OCI-M2 (cell line): ENCODE measurements around the gene STRIP1.
"Not testable (repeated sequence)": the region's sequence is repeated elsewhere in the genome, so short reads cannot be mapped to it uniquely, and the experiment has no call there.

ENCODE experiments used
- DNase-seq: peaks from one replicate; lab custom pipeline; 2025; ENCODE audit not compliant: unreplicated experiment; lab: John Stamatoyannopoulos, UW

STRIP1 gene

DNA sequence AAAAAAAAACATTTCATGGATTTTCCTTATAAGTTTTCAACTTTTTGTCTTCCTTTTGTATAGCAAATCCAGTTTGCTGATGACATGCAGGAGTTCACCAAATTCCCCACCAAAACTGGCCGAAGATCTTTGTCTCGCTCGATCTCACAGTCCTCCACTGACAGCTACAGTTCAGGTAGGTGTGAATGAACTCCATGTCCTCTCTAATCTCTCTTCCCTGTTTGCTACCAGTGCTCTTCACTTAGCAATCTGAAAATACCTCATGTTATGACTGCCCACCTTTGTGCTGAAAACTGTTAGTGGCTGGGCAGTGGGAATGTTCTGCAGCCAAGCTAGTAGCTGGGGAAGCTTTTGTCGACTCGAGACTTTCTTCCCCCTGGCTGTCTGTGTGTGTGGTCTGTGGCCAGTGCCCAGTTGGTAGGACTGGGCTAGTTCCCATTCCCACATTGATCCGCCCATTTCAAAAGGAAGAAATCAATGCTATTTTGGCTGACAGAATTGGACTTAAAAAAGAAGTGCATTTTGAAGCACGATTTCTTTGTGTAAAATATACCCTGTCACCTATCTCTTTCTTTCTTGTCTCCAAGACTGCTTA is 25.4 kb upstream of the STRIP1 start:
- DNase-seq: no peak

DNA sequence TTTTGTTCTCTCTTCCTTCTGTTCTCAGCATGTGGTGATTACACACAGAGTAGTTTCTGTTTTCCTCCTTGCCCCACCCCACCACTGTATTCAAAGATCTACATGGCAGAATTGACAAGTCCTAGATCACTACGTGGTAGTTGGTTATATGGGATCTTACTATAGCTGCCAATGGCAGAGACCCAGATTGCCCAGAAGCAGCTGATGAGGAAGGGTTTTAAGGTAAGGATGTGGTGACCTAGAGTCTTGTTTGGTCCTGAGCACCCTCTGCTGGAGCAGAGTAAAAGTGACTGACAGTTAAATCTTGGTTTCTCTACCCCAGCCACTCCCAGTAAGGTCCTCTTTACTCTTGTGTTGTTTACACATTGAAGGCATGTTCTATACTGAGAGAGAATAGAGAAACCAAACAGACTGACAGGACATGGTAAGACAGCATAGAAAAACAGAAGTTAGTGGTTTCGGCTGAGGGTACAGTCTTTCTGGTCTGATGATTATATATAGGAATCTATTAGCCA is 22.8 kb upstream of the STRIP1 start:
- no peak for DNase-seq

DNA sequence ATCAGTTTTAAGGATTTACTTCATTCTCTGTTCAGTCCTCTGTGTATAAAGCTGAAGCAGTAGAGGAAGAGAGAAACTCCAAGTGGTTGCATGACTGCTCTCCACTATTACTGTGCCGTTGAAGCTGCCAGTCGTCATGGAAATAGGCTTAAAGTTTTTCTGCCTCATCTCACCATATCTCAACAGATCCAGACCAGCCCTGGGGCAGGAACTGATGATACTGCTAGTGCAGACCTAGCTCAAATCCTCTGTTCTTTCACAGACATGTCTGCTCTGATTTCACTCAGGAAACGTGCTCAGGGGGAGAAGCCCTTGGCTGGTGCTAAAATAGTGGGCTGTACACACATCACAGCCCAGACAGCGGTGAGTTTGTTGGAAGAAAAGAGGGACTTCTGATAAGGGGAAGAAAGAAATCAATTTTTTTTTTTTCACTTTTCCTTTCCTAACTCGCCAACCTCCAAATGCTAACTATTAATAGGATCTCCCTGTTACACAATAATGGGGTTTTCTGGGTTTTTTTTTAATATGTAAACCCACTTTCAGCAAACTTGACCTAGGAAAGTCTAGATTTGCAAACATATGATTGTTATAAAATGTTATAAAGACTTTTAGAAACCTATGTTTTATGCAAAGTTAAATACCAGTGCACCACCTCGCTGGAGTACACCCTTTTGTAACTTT is 22.2 kb upstream of the STRIP1 start:
- DNase-seq: no peak

DNA sequence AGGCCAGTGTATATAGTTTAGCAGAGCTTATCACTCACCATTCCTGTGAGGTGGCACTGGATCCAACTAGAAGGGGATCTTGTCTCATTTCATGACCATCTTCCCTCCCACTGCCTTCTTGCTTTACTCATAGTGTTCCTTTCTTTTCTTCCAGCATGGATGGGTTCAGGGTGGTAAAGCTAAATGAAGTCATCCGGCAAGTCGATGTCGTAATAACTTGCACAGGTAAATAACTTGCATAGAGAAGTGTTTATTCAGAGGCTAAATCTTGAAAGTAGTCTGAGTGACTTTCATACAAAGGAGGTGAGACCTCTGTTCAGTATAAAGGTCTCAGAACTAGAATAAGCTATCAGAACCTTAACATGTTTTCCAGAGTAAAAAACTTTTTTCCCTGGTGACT is 16.6 kb upstream of the STRIP1 start:
- DNase-seq: no peak

DNA sequence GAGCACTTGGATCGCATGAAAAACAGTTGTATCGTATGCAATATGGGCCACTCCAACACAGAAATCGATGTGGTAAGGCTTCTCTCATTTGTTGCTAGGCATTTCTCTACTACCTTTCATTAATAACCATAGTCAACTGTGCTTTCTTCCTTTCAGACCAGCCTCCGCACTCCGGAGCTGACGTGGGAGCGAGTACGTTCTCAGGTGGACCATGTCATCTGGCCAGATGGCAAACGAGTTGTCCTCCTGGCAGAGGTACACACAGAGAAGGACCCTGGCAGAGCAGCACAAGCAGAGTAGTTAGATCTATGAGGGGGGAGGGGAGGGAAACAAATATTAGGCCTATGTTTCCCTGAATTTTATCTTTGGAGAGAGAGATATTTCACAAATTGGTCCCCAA is 16.0 kb upstream of the STRIP1 start:
- DNase-seq: no peak

DNA sequence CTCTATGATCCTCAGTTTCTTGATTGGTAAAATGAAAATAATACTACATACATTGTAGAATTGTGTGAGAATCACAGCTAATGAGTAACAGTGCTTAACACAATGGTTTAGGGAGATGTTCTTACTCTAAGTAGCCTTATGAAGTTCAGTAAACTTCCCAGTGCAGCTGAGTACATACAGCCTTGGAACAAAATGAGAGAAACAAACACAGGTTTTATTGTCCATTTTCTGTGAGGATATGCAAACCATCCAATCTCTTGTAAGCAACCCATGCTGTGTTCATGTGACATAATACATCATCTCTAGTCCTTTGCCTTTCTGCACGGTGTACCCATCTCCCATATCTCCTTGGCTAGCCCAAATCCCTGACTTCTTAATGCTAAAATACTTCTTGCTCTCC is 14.7 kb upstream of the STRIP1 start:
- DNase-seq: no peak

DNA sequence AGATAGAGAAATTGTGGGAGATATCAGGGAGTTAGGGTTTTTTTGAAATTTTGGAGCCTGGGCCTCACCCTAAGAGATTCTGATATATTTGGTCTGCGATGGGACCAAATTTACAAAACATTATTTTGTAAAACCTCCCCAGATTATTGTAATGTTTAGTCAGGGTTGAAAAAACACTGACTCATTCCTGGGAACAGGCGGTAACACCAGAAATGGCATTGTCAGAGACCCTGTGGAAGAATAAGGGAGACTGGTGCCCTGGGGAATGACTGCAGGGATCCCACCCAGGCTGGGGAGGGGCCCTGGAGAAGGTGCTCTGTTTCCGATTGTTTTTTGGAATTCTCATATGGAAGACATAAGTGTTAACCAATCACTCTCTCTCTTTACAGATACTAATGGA is 13.1 kb upstream of the STRIP1 start:
- DNase-seq: no peak

DNA sequence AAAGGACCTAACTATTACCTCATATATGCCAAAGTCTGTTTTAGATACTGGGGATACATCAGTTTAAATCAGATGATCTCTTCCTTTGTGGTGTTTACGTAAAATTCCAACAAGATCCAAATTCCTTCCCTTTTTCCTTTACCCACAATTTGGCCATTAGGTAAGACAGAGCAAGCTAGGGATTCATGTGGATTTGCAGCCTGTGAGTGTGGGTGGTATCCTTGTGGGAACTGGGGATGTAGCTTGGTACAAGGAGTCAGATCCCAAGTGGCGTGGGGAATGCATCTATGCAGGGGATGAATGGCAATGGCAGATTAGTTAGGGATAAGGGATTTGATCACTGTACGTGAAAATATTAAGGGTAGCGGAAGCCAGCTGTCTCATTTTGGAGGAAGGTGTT is 9.8 kb upstream of the STRIP1 start:
- no peak for DNase-seq

DNA sequence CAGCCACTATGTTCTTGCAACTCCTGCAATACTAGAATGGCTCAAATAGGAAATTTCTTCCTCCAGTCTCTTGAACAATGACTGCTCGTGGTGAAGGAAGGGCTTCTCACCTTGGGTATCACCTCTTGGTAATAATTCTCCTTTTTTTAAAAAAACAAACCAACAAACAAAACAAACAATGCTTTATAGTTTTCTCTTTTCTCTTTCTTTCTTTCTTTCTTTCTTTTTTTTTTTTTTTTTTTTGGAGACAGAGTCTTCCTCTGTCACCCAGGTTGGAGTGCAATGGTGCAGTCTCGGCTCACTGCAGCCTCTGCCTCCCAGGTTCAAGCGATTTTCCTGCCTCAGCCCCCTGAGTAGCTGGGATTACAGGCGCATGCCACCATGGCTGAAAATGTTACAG is 3.7 kb upstream of the STRIP1 start:
- DNase-seq: not testable (repeated sequence)

DNA sequence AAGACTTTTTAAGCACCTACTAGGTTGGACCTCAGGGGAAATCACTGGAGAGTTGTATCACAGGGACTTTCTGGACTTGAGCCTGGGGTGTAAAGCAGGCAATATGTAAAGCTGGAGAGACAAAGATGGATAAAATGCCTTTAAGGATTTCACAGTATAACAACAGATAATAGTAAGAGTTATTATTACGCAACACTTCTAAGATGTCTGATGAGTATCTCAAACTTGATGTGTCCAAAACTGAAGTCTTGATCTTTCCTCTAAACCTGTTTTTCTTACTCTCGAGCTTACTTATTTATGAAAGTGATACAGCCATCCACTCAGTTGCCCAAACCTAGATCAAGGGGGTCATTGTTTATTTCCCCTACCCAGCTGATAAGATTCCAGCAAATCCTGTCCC is 2.1 kb upstream of the STRIP1 start:
- DNase-seq: no peak

DNA sequence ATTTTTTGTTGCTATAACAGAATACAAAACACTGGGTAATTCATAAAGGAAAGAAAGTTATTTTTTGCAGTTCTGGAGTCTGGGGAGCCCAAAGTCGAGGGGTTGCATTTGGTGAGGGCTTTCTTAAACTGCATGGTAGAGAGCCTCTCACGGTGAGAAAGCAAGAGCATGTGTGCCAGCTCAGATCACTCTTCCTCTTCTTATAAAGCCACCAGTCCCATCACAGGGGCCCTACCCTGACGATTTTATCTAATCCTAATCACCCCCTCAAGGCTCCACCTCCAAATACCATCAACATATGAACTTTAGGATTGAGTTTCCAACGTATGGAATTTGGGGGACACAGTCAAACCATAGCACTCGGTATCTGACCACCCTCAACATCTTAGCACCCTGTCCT is 1.0 kb upstream of the STRIP1 start:
- peak; percentile 47 for DNase-seq

DNA sequence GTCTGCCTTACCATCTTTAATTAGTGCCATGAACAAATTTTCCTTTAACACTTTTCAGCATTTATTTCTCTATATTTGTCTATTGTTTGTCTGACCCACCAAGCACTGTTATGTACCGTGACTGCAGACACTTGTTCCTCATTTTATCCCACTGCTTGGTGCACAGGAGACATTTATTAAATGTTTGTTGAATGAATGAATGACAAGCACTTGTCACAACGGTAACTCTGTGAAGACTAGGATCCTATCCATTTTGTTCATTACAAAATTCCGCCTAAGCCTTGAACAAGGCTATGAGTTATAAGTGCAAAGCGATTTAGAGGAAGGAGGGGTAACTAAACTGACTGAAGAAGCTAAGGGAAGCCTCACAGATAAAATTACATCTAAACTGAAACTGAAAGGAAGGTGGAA is 379 bp upstream of the STRIP1 start:
- DNase-seq: no peak

DNA sequence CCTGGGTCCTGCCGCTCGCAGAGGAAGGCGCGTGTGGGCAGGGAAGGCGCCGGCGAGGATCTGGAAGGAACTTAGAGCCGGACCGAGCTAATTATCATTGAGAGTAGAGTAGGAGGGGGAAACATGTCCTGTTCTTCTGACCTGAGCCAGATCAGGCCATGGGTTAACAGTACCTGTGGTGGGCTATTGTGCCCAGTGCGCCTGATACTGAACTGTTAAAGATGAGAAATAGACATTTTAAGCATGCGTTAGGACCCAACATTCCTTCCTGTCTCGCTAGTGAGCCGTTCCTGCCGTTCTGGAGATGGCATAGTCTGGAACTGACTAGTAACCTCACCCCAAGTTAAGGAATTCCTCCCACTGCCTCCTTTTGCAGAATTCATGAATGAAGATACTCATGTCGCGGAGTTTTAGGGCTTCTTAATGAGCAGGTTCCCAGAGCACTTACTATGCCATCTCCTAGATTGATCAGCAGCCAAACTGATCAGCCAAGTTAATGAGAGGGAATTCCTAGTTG is 870 bp downstream of the STRIP1 start:
- DNase-seq: no peak

DNA sequence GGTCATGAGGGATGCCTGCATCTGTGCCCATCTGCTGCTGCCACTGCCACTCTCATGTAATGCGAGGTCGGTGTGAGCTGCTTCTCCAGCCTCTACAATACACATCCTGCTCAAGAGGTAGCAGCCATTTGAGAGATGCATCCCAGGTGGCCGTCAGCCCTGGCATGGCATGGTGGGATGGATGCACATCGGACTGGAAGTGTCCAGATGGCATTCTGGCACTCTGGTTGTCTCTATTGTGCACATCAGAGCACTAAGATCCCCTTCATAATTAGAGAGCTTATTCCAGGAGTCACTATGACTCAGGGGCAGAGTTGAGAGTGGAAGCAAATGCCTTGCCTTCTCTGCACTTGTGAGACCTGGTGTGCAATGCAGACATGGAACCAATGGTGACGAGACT is 3.8 kb downstream of the STRIP1 start:
- DNase-seq: no peak

DNA sequence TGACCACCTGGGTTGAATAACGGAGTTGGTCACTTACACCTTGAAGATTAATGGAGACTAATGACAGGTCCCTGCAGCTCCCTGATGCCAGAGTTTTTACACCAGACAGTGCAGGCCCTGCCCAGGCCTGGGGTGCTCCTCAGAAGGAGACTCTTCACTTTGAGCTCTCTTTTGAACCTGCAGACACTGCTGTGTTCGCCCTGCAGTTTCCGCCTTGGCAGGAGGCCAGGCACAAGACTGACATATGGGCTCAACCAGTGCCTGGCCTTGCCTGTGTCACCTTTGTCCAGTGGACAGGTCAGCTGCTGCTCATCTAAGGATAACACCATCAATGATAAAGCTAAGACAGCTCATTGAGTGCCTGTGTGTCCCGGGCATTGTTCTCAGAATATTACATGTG is 5.2 kb downstream of the STRIP1 start:
- DNase-seq: no peak

DNA sequence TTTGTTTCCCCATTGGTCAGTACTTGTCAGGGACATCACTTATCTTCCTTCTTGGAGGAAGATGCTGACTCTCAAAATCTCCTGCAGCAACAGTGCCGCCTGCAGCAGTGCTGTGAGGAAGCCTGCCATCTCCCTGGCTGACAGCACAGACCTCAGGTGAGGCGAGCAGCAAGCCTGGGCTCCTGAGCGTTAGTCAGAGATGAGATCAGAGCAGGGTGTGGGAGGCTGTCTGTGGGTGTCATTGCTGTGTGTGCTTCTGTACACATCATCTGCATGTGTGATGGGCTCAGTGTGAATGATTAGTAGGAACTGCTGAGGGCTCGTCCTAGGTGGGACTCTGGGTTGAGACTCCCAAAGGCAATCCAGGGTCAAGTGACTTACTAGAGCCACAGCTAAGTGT is 6.1 kb downstream of the STRIP1 start:
- no peak for DNase-seq

DNA sequence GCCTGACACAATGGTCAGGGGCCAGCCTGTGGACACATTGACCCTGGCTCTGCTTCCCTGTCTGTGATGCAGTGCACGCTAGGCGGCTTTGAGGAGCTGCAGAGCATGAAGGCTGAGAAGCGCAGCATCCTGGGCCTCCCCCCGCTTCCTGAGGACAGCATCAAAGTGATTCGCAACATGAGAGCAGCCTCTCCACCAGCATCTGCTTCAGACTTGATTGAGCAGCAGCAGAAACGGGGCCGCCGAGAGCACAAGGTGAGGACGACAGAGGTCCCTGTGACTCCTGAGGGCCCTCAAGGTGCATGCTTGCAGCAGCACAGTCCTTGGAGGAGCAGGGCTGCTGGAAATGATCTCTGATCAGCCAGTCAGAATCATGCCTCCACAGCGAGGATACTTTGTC is 8.6 kb downstream of the STRIP1 start:
- DNase-seq: no peak

DNA sequence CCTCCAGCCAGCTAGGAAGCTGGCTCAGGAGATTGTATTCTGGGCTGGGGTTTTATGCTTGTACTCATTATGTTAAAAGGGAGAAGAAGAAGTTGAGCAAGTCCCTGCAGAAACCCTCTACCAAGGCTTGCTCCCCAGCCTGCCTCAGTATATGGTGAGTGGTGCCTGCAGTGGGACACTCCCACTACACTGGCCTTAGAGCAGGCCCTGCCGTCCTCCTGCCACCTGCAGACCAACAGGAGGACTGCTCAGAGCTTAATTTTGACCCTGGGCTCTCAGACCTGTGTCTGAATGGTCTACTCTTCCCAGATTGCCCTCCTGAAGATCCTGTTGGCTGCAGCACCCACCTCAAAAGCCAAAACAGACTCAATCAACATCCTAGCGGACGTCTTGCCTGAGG is 13.0 kb downstream of the STRIP1 start:
- no peak for DNase-seq

DNA sequence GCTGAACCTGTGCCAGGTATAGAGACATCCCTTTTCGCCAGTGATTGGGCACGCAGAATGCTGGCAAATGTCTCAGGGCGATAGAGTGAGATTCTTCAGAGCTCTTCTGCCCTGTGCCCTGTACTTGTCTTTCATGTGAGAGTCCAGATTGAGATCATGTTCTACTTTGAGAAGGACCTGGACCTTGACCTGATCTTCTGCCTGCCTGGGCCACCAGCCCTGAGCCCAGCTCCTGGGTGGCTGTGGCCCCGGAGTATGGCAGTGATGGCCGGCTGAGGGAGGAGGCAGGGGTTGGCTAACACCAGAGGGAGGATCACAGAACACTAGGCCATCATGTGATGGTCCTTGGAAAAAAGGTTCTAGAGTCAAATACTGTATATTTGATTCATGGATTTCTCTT is 13.8 kb downstream of the STRIP1 start:
- DNase-seq: no peak

DNA sequence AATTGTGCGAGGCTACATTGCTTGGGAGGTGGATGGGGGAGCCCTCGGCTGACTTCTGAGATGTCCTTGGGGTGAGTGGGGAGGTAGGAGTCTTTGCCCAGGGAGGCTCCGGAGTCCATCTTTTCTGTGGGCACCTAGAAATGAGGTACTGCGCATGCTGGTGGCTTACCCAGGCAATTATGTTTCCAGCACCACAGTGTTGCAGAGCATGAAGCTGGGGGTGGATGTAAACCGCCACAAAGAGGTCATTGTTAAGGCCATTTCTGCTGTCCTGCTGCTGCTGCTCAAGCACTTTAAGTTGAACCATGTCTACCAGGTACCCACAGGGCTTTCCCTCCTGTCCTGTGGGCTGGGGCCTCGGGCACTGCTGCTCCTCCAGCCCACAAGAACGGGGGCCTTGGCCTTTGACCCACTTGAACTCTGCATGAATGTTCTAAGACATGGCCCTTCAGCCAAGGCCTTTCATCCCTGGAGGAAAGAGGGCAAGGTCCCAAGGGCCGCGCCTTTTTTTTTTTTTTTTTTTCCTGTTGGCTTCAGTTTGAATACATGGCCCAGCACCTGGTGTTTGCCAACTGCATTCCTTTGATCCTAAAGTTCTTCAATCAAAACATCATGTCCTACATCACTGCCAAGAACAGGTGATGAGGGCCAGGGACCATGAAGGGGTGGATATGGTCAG is 14.6 kb downstream of the STRIP1 start:
- DNase-seq: no peak

DNA sequence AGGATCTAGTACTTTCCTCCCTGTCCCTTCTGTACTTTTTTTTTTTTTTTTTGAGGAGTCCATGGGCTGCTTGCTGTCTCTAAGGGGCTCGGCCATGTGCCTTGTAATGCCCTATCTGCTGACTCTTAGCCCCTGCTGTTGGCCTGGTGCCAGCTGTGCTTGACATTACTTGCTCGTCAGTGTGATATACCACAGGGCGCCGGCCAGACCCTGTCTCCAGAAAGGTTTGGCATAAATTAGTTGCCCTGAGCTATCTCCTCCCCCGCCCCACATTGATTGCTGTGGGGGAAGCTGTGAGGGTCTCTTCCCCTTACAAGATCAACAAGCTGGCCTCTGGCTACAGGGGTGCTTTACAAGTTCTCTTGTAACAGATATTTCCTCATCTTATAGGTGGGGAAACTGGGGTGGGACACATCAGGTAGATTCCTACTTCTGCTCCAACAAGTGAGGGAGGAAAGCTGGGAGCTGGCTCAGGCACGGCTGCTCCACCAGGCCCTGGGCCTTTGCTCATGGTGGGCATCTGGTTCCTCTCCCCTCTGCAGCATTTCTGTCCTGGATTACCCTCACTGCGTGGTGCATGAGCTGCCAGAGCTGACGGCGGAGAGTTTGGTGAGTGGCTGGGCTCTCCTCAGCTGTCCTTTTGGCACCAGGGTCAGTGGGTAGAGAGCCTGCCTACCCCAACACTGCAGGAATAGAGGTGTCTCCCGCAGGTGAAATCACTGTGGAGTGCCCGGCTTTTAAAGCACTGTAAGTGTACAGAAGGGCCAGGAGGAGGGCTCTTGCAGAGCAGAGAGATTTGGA is 15.6 kb downstream of the STRIP1 start:
- no peak for DNase-seq
